Activated naive CD4-positive, alpha-beta T cell treated with anti-CD3 and anti-CD28 coated beads, Interleukin-2, amount 10 ng/mL, durations not matched to agents 5 hours and 36 hours (primary cell): Measurements from ENCODE around the gene OR4C13. TPM values are rescaled to one million over a fixed set of nuclear protein-coding genes. Genes with fewer than 3 reads are reported as not detected.

Experiments
- total RNA-seq, 2 experiments: library from RNA; stranded (reverse); gene quantifications; one replicate each; pipeline ENCODE4 v1.2.3, GENCODE V29; 2021

Gene OR4C13
- total RNA-seq: not detected

GRCh38 chr11:49952091-49952490 is at the start of gene OR4C13:
Gene OR4C13, plus strand, starts transcription at chr11:49952391. Its CDS starts 32 bp downstream, at chr11:49952423.

GRCh38 chr11:49982435-49982834 is 30.2 kb downstream of the OR4C13 start, which contains the start of gene OR4C12:
Gene OR4C12, minus strand, starts transcription at chr11:49982535. Its CDS starts 34 bp downstream, at chr11:49982501.

Other genes starting within 250 kb of the OR4C13 start
- gene OR4C12, start 30.1 kb downstream of the OR4C13 start, total RNA-seq: not detected
- gene OR4C45, start 80.5 kb downstream of the OR4C13 start, total RNA-seq: not detected